SK-N-SH treated with all-trans-retinoic acid at 6 μM for 48 hours (cell line): ENCODE results near the gene CES3.

ENCODE experiments used
- PPARA ChIP-seq: fragments of 250-450 bp; sonication (Bioruptor Pico); IDR thresholded peaks from 2 replicates; pipeline ENCODE4 v1.5.0; 2020; ENCODE audit warnings: mild to moderate bottlenecking, borderline replicate concordance
- SNAI2 ChIP-seq: fragments of 250-450 bp; sonication (Bioruptor Pico); IDR thresholded peaks from 2 replicates; pipeline ENCODE4 v1.5.0; 2020; ENCODE audit warnings: mild to moderate bottlenecking, moderate library complexity
- TF ChIP-seq, protein P1 (sequence below): fragments of 250-450 bp; sonication (Bioruptor Pico); IDR thresholded peaks from 2 replicates; pipeline ENCODE4 v1.5.0; 2020; ENCODE audit warnings: mild to moderate bottlenecking, moderate library complexity

DNA sequence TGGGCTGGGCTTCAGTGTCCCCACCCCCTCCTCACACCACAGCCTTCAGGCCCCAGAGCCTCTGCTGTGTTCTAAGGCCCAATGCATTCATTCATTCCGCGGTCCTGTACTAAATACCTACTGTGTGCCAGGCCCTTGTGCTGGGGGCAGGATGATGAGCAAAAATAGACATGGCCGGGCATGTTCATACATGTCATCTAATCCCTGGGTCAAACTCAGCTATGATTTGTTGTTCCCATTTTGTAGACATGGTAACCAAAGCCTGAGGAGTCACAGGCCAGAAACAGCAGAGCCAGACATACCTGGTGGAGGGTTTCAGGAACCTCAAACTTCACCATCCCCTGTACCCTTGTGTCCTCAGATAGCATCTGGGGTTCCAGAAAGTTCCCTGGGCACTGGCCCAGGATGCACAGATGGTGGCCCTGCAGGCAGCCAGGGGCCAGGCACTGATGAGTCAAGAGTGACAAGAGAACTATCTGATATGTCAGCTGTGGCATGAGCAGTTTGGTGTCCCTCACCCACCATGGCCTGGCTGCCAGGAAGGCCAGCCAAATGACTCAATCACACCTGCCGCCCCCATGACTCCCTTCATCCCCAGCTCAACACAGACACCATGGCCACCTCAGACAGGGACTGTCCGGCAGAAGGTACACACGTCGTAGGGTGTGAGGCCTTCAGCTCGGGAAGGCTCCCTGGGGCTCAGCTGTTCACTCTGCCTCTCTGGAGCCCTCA, 33.0 kb upstream of the CES3 start:
- TF ChIP-seq PPARA = no peak
- TF ChIP-seq SNAI2 (CRISPR knock-in tag) = no peak
- TF ChIP-seq, protein P1, sequence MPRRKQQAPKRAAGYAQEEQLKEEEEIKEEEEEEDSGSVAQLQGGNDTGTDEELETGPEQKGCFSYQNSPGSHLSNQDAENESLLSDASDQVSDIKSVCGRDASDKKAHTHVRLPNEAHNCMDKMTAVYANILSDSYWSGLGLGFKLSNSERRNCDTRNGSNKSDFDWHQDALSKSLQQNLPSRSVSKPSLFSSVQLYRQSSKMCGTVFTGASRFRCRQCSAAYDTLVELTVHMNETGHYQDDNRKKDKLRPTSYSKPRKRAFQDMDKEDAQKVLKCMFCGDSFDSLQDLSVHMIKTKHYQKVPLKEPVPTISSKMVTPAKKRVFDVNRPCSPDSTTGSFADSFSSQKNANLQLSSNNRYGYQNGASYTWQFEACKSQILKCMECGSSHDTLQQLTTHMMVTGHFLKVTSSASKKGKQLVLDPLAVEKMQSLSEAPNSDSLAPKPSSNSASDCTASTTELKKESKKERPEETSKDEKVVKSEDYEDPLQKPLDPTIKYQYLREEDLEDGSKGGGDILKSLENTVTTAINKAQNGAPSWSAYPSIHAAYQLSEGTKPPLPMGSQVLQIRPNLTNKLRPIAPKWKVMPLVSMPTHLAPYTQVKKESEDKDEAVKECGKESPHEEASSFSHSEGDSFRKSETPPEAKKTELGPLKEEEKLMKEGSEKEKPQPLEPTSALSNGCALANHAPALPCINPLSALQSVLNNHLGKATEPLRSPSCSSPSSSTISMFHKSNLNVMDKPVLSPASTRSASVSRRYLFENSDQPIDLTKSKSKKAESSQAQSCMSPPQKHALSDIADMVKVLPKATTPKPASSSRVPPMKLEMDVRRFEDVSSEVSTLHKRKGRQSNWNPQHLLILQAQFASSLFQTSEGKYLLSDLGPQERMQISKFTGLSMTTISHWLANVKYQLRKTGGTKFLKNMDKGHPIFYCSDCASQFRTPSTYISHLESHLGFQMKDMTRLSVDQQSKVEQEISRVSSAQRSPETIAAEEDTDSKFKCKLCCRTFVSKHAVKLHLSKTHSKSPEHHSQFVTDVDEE (CRISPR knock-in tag) = no peak
